GM12878 (cell line): Measurements from ENCODE around the gene AAGAB. TPM values are rescaled to one million over a fixed set of nuclear protein-coding genes. Genes with fewer than 3 reads are reported as not detected.

Source experiments
- ATAC-seq: fragments of 200-7000 bp; cut with Tn5 transposase; 3 replicates; pipeline ENCODE4 v1.9.1; 2020; ENCODE audit warnings: mild to moderate bottlenecking, moderate library complexity
- BruUV-seq: library from RNA; stranded (reverse); fragments of 400-500 nt; replicated peaks from 2 replicates; lab custom pipeline; 2021; lab: Mats Ljungman, UMichigan
- CTCF ChIA-PET: fragments of 300-600 bp; sonication (Branson Sonifier 250); formaldehyde crosslinking; extraction: SDS; loops from one replicate; lab custom pipeline; 2021; ENCODE audit warnings: inconsistent platforms; lab: Yijun Ruan, JAX
- POLR2A ChIA-PET: fragments of 350-600 bp; formaldehyde crosslinking; extraction: SDS; loops from one replicate; lab custom pipeline; 2021; ENCODE audit warnings: inconsistent platforms; lab: Charles Lee
- RAD21 ChIA-PET: fragments of 300-600 bp; sonication (Branson Sonifier 250); formaldehyde crosslinking; loops from one replicate; lab custom pipeline; 2023; ENCODE audit warnings: antibody characterized with exemption; ENCODE audit not compliant: unreplicated experiment; lab: Charles Lee
- SMC1A ChIA-PET: fragments of 300-600 bp; sonication (Branson Sonifier 250); formaldehyde crosslinking; loops from one replicate; lab custom pipeline; 2023; ENCODE audit not compliant: unreplicated experiment, uncharacterized antibody; lab: Charles Lee
- DNase-seq: peaks from one replicate; pipeline ENCODE4 v3.0.0-alpha.2; 2011; ENCODE audit warnings: low read depth, low spot score
- FAIRE-seq: peaks from 3 replicates; lab custom pipeline; 2011; peaks lifted over from hg19 to GRCh38; lab: Jason Lieb, UNC
- H2AFZ ChIP-seq: 2 replicates; pipeline ENCODE4 v1.6.0; 2011; ENCODE audit warnings: low read depth, low read length, control low read depth; ENCODE audit not compliant: control insufficient read depth
- H3K27ac ChIP-seq: 2 replicates; pipeline ENCODE4 v1.5.1; 2011; ENCODE audit warnings: control low read depth; ENCODE audit not compliant: control insufficient read depth, insufficient read depth
- H3K27me3 ChIP-seq, 2 experiments: replicated peaks in 1 of 2; 2 replicates each; pipeline versions ENCODE4 v1.6.0 to v1.6.1; 2011; ENCODE audit warnings: low read length in 1 of 2; ENCODE audit not compliant: control insufficient read depth in 2 of 2, insufficient read depth in 2 of 2
- H3K36me3 ChIP-seq, 2 experiments: 2 replicates each; pipeline ENCODE4 v1.5.1; 2011; ENCODE audit warnings: low read length in 1 of 2; ENCODE audit not compliant: control insufficient read depth in 2 of 2, insufficient read depth in 2 of 2
- H3K4me1 ChIP-seq: 2 replicates; pipeline ENCODE4 v1.6.1; 2011; ENCODE audit warnings: mild to moderate bottlenecking, low read length, moderate library complexity, mixed read lengths; ENCODE audit not compliant: control insufficient read depth, insufficient read depth
- H3K4me2 ChIP-seq: 2 replicates; pipeline ENCODE4 v1.6.0; 2011; ENCODE audit warnings: control low read depth; ENCODE audit not compliant: control insufficient read depth, insufficient read depth
- H3K4me3 ChIP-seq: fragments of 200-600 bp; sonication (generic); 2 replicates; pipeline ENCODE4 v1.5.1; 2016
- H3K79me2 ChIP-seq: 2 replicates; pipeline ENCODE4 v1.6.0; 2011; ENCODE audit warnings: low read length; ENCODE audit not compliant: control insufficient read depth, insufficient read depth
- H3K9ac ChIP-seq: 2 replicates; pipeline ENCODE4 v1.8.0; 2011; ENCODE audit warnings: low read length, control low read depth, mixed read lengths; ENCODE audit not compliant: control insufficient read depth, insufficient read depth
- H3K9me3 ChIP-seq: replicated peaks from 3 replicates; pipeline ENCODE4 v1.5.1; 2011; ENCODE audit warnings: mild to moderate bottlenecking, low read length; ENCODE audit not compliant: control insufficient read depth, insufficient read depth
- H4K20me1 ChIP-seq: 2 replicates; pipeline ENCODE4 v1.6.0; 2011; ENCODE audit not compliant: control insufficient read depth, insufficient read depth
- BACH1 ChIP-seq: fragments of 450-650 bp; IDR thresholded peaks from 2 replicates; pipeline ENCODE4 v1.6.1; 2017; ENCODE audit warnings: mild to moderate bottlenecking, borderline replicate concordance
- BMI1 ChIP-seq: fragments of 450-650 bp; IDR thresholded peaks from 2 replicates; pipeline ENCODE4 v1.6.1; 2016; ENCODE audit warnings: mild to moderate bottlenecking, moderate library complexity, borderline replicate concordance
- DPF2 ChIP-seq: fragments of 450-650 bp; IDR thresholded peaks from 2 replicates; pipeline ENCODE4 v1.6.1; 2017; ENCODE audit warnings: mild to moderate bottlenecking
- E2F4 ChIP-seq: IDR thresholded peaks from 2 replicates; pipeline ENCODE4 v1.6.1; 2012; ENCODE audit warnings: low read depth, low read length, improper control_type of control experiment
- EZH2 ChIP-seq: IDR thresholded peaks from 2 replicates; pipeline ENCODE4 v1.6.1; 2012; ENCODE audit warnings: low read depth, mild to moderate bottlenecking, control low read depth, inconsistent platforms, low read length, borderline replicate concordance; ENCODE audit not compliant: control insufficient read depth
- IKZF2 ChIP-seq, 2 experiments: fragments of 450-650 bp; IDR thresholded peaks; 2 replicates each; pipeline ENCODE4 v1.6.1; 2017; ENCODE audit warnings: mild to moderate bottlenecking in 2 of 2, moderate library complexity in 2 of 2
- PAX8 ChIP-seq: fragments of 450-650 bp; IDR thresholded peaks from 2 replicates; pipeline ENCODE4 v1.6.1; 2017; ENCODE audit warnings: mild to moderate bottlenecking, moderate library complexity
- POLR2AphosphoS2 ChIP-seq: IDR thresholded peaks from 2 replicates; pipeline ENCODE4 v1.6.1; 2011; ENCODE audit warnings: low read depth, mild to moderate bottlenecking, low read length, improper control_type of control experiment, moderate library complexity
- POLR2AphosphoS5 ChIP-seq: IDR thresholded peaks from 2 replicates; pipeline ENCODE4 v1.6.1; 2011; ENCODE audit warnings: mild to moderate bottlenecking, low read length, inconsistent platforms
- SMARCA5 ChIP-seq: fragments of 450-650 bp; IDR thresholded peaks from 2 replicates; pipeline ENCODE4 v1.6.1; 2017; ENCODE audit warnings: mild to moderate bottlenecking
- ZNF274 ChIP-seq: IDR thresholded peaks from one replicate; pipeline ENCODE4 v1.8.0; 2011; ENCODE audit not compliant: insufficient read length, insufficient read depth
- WGBS: methylation state at CpG from one replicate; pipeline ENCODE4 v1.1.6; 2016; ENCODE audit warnings: low lambda C conversion rate; ENCODE audit not compliant: insufficient replicate concordance, insufficient coverage; ENCODE audit errors: missing lambda C conversion rate; 5-methylcytosine and 5-hydroxymethylcytosine counted together
- in situ Hi-C: fragments of 300-500 bp; cut with MboI; formaldehyde crosslinking; loops from 9 replicates; pipeline ENCODE4 v1.14.3; 2018; ENCODE audit warnings: mixed read lengths
- intact Hi-C: fragments of 100-400 bp; cut with micrococcal nuclease; formaldehyde crosslinking; loops from one replicate; pipeline ENCODE4 v1.14.2; 2022; ENCODE audit not compliant: unreplicated experiment
- polyA plus RNA-seq, 11 experiments: library from polyadenylated mRNA; depleted of rRNA in 4 of 11; unstranded in 6 of 11; stranded (reverse) in 5 of 11; fragments of >200 nt; fragmentation: Nextera tagmentation in 4 of 11; fragmentation: Illumina TruSeq in 1 of 11; extraction: Ambion mirVana in 4 of 11; extraction: Trizol in 1 of 11; gene quantifications; 1 replicate in 1 of 11; 2 replicates in 10 of 11; pipeline versions ENCODE4 v1.2.1 to v1.2.3, GENCODE V29; 2011 to 2016; ENCODE audit warnings: inconsistent platforms in 2 of 11, missing spikeins in 2 of 11, low read depth in 1 of 11
- total RNA-seq, 4 experiments: library from RNA; depleted of rRNA in 3 of 4; stranded (reverse); fragments of >200 nt in 3 of 4; fragmentation: Illumina TruSeq in 1 of 4; extraction: Trizol in 1 of 4; gene quantifications; 2 replicates each; pipeline versions ENCODE4 v1.2.1 to v1.2.3, GENCODE V29; 2013 to 2021
- TF ChIP-seq, protein P1 (sequence below): IDR thresholded peaks from 2 replicates; pipeline ENCODE4 v1.6.1; 2011; ENCODE audit warnings: borderline replicate concordance, low read depth, mild to moderate bottlenecking, moderate library complexity, mixed read lengths, low read length; ENCODE audit not compliant: insufficient read depth; ENCODE audit errors: extremely low read length

The AAGAB gene
- total and polyA plus RNA-seq, 10 of the 15 experiments (the other 5 are each of a cell fraction or from before 2014, with no cell fraction given), result 11.4 to 62.3 (median 38.0) TPM

DNA sequence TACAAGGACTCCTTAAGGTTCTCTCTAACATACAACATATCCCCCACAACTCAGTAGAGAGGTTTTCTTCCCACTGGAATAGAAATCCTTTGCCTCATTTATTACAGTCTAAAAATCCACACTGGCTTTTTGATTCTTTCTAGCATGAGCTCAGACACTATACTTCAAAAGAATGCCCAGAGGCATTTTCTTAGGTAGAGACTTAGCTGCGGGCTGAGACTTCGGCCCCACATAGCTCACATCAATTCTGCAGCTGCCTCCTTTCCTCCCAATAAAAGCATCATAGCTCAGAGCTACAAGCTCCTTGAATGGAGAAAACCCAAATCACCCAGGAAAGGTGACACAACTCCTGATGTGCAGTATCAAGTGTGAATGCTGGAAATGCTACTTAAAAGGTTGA lies 52.4 kb downstream of the AAGAB start:
- no peaks in the 10 kb centered on the region for H3K79me2 ChIP-seq
- CTCF ChIA-PET, result no interaction called here
- RAD21 ChIA-PET, result no interaction called here
- H3K4me3 ChIP-seq, result no peak overlapping the region
- no peak for DNase-seq
- TSS peak; percentile 66 for BruUV-seq
- FAIRE-seq, result no peak
- no peak overlapping the region for H3K4me2 ChIP-seq
- ATAC-seq, result no peak
- POLR2A ChIA-PET, result interaction anchor here (0.8 kb wide), 1 partner anchor 52 kb away, joined by 3 read pairs; the partner anchor contains the start of gene AAGAB
- H3K9ac ChIP-seq, result no peak overlapping the region
- peaks cover 9% of the 10 kb centered on the region for H3K4me1 ChIP-seq
- intact Hi-C loops (no loop called here), in situ Hi-C loops (no loop called here)
- no peaks in the 10 kb centered on the region for H4K20me1 ChIP-seq
- WGBS, result 100% methylated on average over 2 of the region's 2 CpGs
- H3K27ac ChIP-seq, result no peak overlapping the region
- SMC1A ChIA-PET, result interaction anchor here (0.8 to 1.2 kb wide), 3 partner anchors 70 to 256 kb away, joined by 3 read pairs; no protein-coding TSS in a partner anchor
- no peaks in the 10 kb centered on the region; the same call in 2 of the 3 replicates for H3K9me3 ChIP-seq
- H3K27me3 ChIP-seq, result no peaks in the 10 kb centered on the region
- peaks cover 3 to 21% of the 10 kb centered on the region in 2 experiments; a peak in 3 of 4 replicates for H3K36me3 ChIP-seq
- H2AFZ ChIP-seq, result no peak overlapping the region
- TF ChIP-seq ZNF274 (no peak), POLR2AphosphoS2 (no peak), PAX8 (no peak), BMI1 (no peak), DPF2 (no peak), EZH2 (no peak), SMARCA5 (no peak), E2F4 (no peak), POLR2AphosphoS5 (no peak), BACH1 (no peak), IKZF2 (IDR thresholded peaks at IDR 0.05) (no peak)
- TF ChIP-seq, protein P1, sequence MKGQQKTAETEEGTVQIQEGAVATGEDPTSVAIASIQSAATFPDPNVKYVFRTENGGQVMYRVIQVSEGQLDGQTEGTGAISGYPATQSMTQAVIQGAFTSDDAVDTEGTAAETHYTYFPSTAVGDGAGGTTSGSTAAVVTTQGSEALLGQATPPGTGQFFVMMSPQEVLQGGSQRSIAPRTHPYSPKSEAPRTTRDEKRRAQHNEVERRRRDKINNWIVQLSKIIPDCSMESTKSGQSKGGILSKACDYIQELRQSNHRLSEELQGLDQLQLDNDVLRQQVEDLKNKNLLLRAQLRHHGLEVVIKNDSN, result no peak
